Activated T-cell treated with anti-CD3 and anti-CD28 coated beads, Interleukin-2, amount 50 U/mL, for 48 hours (primary cell): ENCODE results near the gene KRT20.
"Not testable (repeated sequence)": the region's sequence is repeated elsewhere in the genome, so short reads cannot be mapped to it uniquely, and the experiment has no call there.

Experiments
- DNase-seq, 2 experiments: peaks; one replicate each; pipeline ENCODE4 v3.0.0-alpha.2; 2020

Gene KRT20

GRCh38 chr17:40884708-40885512, at the start of gene KRT20:
Gene KRT20, minus strand, starts transcription at chr17:40885242. Its CDS starts 57 bp downstream, at chr17:40885185.
- DNase-seq: no peak

- DNase-seq: no peak
Measured at GRCh38 chr17:40932608-40933007, 47.6 kb upstream of the KRT20 start.

GRCh38 chr17:40931311-40931710, 46.3 kb upstream of the KRT20 start:
- no peak for DNase-seq

GRCh38 chr17:40926341-40926740, 41.3 kb upstream of the KRT20 start:
- no peak for DNase-seq

- no peak for DNase-seq
Measured at GRCh38 chr17:40922239-40922638, 37.2 kb upstream of the KRT20 start.

- no peak for DNase-seq
Measured at GRCh38 chr17:40921026-40921425, 36.0 kb upstream of the KRT20 start.

- not testable (repeated sequence) for DNase-seq
Measured at GRCh38 chr17:40917116-40917515, 32.1 kb upstream of the KRT20 start.

GRCh38 chr17:40916366-40916765, 31.3 kb upstream of the KRT20 start:
- no peak for DNase-seq

- no peak for DNase-seq
Measured at GRCh38 chr17:40915721-40916256, 30.7 kb upstream of the KRT20 start.

- DNase-seq: no peak
Measured at GRCh38 chr17:40915199-40915661, 30.2 kb upstream of the KRT20 start.

- no peak for DNase-seq
Measured at GRCh38 chr17:40914075-40914855, 29.2 kb upstream of the KRT20 start.

GRCh38 chr17:40912486-40913210, 27.6 kb upstream of the KRT20 start:
- no peak for DNase-seq

- no peak for DNase-seq
Measured at GRCh38 chr17:40910441-40910841, 25.4 kb upstream of the KRT20 start.

- no peak for DNase-seq
Measured at GRCh38 chr17:40909755-40910154, 24.7 kb upstream of the KRT20 start.

- DNase-seq: peak; percentile 70 to 74
Measured at GRCh38 chr17:40909351-40909750, 24.3 kb upstream of the KRT20 start.

GRCh38 chr17:40906613-40907012, 21.6 kb upstream of the KRT20 start:
- no peak for DNase-seq

- DNase-seq: no peak
Measured at GRCh38 chr17:40905370-40905769, 20.3 kb upstream of the KRT20 start.

GRCh38 chr17:40903129-40903847, 18.2 kb upstream of the KRT20 start:
- no peak for DNase-seq

- no peak for DNase-seq
Measured at GRCh38 chr17:40902498-40902897, 17.5 kb upstream of the KRT20 start.

GRCh38 chr17:40901981-40902474, 17.0 kb upstream of the KRT20 start:
- DNase-seq: no peak

GRCh38 chr17:40900809-40901356, 15.8 kb upstream of the KRT20 start:
- no peak for DNase-seq
